ENCODE measurements around the gene MCTP1. TPM values are rescaled to one million over a fixed set of nuclear protein-coding genes. Genes with fewer than 3 reads are reported as not detected.

Gene MCTP1
- total RNA-seq, 1 experiment from 2014 or later = 5.6 TPM

Other genes with a start within 250 kb of the MCTP1 start
- 0.39 TPM in 1 of 3 replicates, not detected in the others for gene FAM81B, start 106.3 kb upstream of the MCTP1 start, total RNA-seq (2021)

Data from WTC11 (cell line).